SHP77 treated with DMSO at 0.1 percent for 48 hours (cell line): ENCODE data around the gene PMS1.
"Not testable (repeated sequence)": the region's sequence is repeated elsewhere in the genome, so short reads cannot be mapped to it uniquely, and the experiment has no call there.

Experiments used
- DNase-seq: peaks from one replicate; lab custom pipeline; 2025; lab: John Stamatoyannopoulos, UW

The PMS1 gene

GRCh38 chr2:189818249-189819038 is 34.2 kb downstream of the PMS1 start:
- no peak for DNase-seq

DNA sequence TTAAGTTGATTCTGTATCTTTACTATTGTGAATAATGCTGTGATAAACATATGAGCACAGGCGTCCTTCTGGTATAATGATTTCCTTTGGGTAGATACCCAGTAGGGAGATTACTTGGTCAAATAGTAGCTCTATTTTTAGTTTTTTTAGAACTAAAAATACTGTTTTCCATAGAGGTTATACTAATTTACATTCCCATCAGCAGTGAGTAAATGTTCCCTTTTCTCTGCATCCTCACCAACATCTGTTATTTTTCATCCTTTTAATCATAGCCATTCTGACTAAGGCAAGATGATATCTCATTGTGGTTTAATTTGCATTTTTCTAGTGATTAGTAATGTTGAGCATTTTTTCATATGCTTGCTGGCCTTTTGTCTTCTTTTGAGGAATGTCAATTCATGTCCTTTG is 35.1 kb downstream of the PMS1 start:
- DNase-seq = no peak

DNA sequence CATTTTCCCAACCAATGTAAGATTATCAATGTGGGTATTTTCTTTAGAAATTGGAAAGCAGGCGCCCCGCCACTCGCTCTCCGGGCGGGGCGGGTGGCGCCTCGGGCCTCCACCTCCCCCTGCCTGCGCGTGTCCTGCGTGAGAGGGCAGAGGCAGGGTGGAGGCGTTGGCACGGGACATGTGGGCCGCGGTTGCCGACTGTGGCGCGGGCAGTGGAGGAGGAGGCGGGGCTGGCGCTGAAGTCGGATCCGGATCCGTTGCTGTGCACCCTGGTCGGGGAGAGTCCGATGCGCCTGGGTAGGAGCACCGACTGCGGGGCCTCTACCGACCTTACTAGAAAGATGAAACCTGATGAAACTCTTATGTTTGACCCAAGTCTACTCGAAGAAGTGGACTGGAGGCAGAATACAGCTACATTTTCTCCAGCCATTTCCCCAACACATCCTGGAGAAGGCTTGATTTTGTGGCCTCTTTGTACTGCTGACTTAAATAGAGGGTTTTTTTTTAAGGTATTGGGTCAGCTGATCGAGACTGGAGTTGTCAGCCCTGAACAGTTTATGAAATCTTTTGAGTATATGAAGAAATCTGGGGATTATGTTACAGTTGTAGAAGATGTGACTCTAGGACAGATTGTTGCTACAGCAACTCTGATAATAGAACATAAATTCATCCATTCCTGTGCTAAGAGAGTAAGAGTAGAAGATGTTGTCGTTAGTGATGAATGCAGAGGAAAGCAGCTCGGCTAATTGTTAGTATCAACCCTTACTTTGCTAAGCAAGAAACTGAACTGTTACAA is 37.9 kb downstream of the PMS1 start:
- no peak for DNase-seq

- DNase-seq = no peak
Observed at GRCh38 chr2:189824694-189825396, 40.6 kb downstream of the PMS1 start.

DNA sequence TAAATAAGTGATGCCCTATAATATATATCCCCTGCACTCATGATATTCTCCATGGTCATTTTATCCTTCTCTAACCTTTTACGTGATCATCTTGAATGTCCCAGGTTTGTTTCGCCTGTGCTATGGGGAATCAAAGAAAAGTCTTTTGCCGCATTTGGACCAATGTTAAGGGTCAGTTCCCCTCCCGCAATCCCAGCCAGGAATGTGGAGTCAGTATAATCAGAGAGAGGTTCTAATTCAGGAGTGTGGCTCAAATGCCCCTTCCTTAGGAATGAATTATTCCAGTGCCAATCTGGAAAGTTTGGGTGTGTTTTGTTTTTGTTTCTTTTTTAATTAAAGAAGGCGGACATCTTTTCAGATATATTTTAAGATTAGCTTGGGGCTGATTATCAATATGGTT is 41.8 kb downstream of the PMS1 start:
- no peak for DNase-seq

- no peak for DNase-seq
Observed at GRCh38 chr2:189829102-189829833, 45.0 kb downstream of the PMS1 start.

DNA sequence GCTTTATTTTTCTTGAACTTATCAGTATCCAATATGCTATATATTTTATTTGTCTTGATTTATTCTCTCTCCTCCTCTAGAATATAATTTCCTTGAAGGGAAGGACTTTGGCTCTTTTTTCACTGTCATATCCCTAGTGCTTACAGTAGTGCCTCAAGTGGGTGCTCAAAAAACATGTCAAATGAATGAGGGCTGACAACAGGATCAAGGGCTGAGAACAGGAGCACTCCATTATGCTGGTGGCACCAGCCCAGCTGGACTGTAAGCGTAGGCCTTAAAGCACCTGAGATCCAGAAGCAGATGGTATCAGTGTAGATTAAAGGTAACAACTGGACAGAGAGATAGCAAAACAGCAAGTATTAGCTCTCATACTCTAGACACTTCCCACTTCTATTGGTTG is 46.3 kb downstream of the PMS1 start:
- no peak for DNase-seq

DNA sequence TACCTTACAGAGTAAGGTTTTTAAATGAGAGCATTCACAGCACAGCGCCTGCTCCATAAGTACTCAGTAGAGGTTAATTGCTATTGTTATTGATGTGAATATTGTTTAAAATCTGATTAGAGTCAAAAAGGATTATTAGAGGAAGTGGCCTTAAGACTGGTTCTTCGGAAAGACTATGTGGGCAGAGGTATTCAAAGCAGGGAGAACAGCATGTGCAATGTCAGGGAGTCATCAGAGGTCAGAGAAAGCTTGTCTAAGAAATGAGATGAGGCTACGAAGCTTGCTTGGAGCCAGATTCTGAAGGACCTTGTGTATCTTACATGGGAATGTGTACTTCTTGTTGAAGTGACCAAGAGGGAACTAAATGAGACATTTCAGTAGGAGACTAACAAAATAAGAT is 49.8 kb downstream of the PMS1 start:
- DNase-seq = no peak

GRCh38 chr2:189834642-189835041 is 50.4 kb downstream of the PMS1 start:
- not testable (repeated sequence) for DNase-seq

DNA sequence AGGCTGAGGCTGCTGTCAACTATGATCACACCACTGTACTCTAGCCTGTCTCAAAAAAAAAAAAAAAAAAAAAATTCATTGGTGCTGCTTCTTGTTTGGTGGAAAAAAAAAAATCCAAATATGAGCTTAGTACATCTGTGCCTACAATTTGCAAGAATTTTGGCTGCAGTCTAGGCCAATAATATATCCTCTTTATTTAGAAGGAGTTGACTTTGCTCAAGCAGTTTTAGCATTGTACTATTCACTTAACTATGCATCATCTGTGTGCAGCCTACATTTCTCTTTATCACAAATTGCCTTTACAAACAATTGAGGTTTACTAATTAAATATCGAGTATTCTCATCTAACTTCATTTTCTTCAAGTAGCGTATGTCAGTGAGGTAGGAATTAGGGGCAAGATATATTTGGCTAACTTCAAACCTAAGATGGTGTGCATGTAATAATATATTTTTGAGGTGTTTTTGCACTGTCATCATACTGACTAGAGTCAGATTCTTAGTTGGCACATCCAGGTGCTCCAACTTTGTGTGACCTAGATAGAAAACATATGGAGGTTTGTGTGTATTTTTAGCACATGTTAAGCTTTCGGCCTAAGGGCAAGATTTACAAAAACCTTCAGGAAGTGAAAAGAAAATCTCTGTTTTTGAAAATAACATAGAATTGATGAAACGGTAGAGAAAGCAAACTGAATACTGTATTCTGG is 51.8 kb downstream of the PMS1 start:
- peak; percentile 14 for DNase-seq

GRCh38 chr2:189836644-189837043 is 52.4 kb downstream of the PMS1 start:
- DNase-seq = peak; percentile 54

- DNase-seq = no peak
Observed at GRCh38 chr2:189837326-189837725, 53.1 kb downstream of the PMS1 start.

DNA sequence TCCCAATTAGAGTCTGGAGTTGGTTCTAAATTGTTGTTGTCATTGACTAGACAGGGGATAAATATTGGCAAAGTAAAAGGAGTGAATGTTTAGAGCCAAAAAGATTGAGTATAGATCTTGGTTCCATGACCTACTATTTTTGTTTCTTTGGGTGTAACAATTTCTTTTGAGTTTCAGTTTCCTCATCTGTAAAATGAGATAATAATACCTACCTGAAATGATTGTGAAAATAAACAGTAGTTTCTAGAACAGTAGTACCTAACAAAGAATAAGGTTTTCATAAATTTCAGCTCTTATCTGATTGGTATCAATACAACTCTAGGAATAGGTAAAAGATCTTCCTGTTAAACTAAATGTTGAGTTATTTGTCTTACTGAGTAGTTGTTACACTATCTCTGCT is 56.8 kb downstream of the PMS1 start:
- no peak for DNase-seq

DNA sequence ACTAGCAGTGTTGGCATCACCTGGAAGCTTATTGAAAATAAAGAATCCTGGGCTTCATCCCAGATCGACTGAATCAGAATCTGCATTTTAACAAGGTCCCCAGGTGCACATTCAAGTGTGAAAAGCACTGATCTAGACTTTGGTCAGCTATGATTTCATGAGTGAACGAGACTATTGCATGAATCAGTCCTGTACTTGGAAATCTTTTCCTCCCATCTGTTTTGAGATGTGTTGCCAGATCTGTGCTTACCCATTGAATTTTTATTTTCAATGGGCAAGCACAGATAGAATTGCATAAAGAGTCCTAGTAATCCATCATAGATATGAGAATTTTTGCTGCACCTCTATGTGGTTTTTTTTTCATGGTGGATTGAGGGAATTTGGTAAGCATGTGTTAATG is 64.0 kb downstream of the PMS1 start:
- DNase-seq = no peak

- no peak for DNase-seq
Observed at GRCh38 chr2:189849550-189849949, 65.3 kb downstream of the PMS1 start.

GRCh38 chr2:189851174-189851826 is 67.0 kb downstream of the PMS1 start:
- DNase-seq = no peak

- no peak for DNase-seq
Observed at GRCh38 chr2:189854187-189854586, 69.9 kb downstream of the PMS1 start.

GRCh38 chr2:189854940-189855339 is 70.7 kb downstream of the PMS1 start:
- DNase-seq = no peak

DNA sequence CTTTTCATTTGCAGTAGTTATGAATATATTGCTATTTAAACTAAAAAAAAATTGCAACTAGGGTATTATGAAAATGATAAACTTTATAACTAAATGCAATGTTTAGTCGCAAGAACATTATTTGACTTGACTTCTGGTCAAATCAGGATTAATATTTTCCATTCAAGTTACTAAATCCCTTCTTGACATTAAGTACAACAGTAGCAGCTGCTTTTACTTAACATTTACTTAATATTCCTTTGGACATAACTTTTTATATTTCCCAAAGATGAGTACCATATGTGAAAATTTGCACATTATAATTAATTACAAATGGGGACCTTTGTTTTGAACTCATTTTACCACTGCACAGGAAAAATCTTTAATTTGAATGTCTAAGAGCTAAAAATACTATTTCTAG is 74.0 kb downstream of the PMS1 start:
- no peak for DNase-seq

GRCh38 chr2:189860161-189860560 is 75.9 kb downstream of the PMS1 start:
- DNase-seq = no peak

DNA sequence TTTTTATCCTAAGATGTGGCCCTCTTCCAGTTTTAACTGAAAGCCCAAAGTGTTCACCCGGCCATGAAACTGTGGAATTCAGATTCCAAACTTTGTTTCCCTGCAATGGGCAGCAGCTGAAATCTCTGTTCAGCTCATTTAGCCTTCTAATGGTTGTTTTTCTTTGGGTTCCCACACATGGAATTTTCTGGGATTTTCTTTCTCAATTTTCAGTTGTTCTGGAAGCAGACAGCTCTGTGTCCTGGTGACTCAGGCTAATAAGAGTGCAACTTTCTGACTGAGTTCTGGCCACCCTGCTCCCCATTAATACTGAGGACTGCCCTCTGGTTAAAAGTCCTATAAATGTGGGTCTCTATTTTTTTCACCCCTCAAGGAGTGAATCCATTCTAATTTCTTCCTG is 78.5 kb downstream of the PMS1 start:
- no peak for DNase-seq
